ENCODE data around the gene ANO10. TPM values are rescaled to one million over a fixed set of nuclear protein-coding genes. Genes with fewer than 3 reads are reported as not detected.

ANO10 gene
- total RNA-seq, 1 experiment from 2014 or later: 26.6 TPM

DNA sequence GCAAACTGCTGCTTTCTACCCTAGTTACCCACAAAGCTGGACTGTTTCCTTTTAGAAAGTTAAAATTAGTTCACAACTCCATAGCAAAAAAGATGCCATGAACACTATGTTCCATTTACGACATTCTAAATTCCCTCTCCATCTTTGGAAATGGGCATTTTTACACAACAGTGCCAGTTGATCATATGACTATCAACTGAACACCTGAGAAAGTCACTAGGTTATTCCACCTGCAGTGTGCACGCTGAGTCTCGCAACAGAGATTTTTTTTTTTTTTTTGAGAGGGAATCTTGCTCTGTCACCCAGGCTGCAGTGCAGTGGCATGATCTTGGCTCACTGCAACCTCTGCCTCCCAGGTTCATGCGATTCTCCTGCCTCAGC is 215.2 kb downstream of the ANO10 start:
- Histone ChIP-seq H3K9me3 (ENCODE audit: control insufficient read depth, insufficient read depth, low read depth, low read length) (no peaks in the 10 kb centered on the region), H3K27me3 (ENCODE audit: control insufficient read depth, insufficient read depth, low read length) (no peaks in the 10 kb centered on the region), H3K4me3 (ENCODE audit: low read depth in 2 of 2, low read length in 2 of 2) (no peak overlapping the region), H3K36me3 (ENCODE audit: control insufficient read depth, insufficient read depth, low read length) (no peaks in the 10 kb centered on the region), H3K4me1 (ENCODE audit: control insufficient read depth, insufficient read depth, low read length) (no peaks in the 10 kb centered on the region), H3K27ac (ENCODE audit: low read length) (no peak overlapping the region)
- TF ChIP-seq SIN3A (IDR thresholded peaks at IDR 0.05; ENCODE audit: borderline replicate concordance, insufficient read depth, low read depth, low read length): no peak
- no peak for TF ChIP-seq REST (IDR thresholded peaks at IDR 0.05; ENCODE audit: insufficient read depth in 1 of 2, low read depth in 2 of 2, low read length in 1 of 2)
- TF ChIP-seq TCF7L2 (IDR thresholded peaks at IDR 0.05; ENCODE audit: low read depth, low read length): no peak
- TF ChIP-seq POLR2AphosphoS5 (IDR thresholded peaks at IDR 0.05; ENCODE audit: low read depth, low read length): no peak
- TF ChIP-seq, protein P1, sequence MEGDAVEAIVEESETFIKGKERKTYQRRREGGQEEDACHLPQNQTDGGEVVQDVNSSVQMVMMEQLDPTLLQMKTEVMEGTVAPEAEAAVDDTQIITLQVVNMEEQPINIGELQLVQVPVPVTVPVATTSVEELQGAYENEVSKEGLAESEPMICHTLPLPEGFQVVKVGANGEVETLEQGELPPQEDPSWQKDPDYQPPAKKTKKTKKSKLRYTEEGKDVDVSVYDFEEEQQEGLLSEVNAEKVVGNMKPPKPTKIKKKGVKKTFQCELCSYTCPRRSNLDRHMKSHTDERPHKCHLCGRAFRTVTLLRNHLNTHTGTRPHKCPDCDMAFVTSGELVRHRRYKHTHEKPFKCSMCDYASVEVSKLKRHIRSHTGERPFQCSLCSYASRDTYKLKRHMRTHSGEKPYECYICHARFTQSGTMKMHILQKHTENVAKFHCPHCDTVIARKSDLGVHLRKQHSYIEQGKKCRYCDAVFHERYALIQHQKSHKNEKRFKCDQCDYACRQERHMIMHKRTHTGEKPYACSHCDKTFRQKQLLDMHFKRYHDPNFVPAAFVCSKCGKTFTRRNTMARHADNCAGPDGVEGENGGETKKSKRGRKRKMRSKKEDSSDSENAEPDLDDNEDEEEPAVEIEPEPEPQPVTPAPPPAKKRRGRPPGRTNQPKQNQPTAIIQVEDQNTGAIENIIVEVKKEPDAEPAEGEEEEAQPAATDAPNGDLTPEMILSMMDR (IDR thresholded peaks at IDR 0.05): no peak
- DNase-seq (ENCODE audit: low read depth, low spot score): no peak
- BruUV-seq (replicated peaks): no TSS peak
- ChIA-PET POLR2A (no interaction called here), CTCF (no interaction called here)
- intact Hi-C loops (cut with micrococcal nuclease; ENCODE audit: unreplicated experiment) (no loop called here), in situ Hi-C loops (cut with HindIII; ENCODE audit: low pct_unique_long_range_greater_than_20kb, low sequenced_read_pairs) (no loop called here)
- no peak for ATAC-seq

GRCh38 chr3:43405888-43406642 is 215.7 kb downstream of the ANO10 start:
- BruUV-seq (replicated peaks): no TSS peak
- no peak for TF ChIP-seq SIN3A (IDR thresholded peaks at IDR 0.05; ENCODE audit: borderline replicate concordance, insufficient read depth, low read depth, low read length)
- TF ChIP-seq REST (IDR thresholded peaks at IDR 0.05; ENCODE audit: insufficient read depth in 1 of 2, low read depth in 2 of 2, low read length in 1 of 2): no peak
- no peak for TF ChIP-seq POLR2AphosphoS5 (IDR thresholded peaks at IDR 0.05; ENCODE audit: low read depth, low read length)
- TF ChIP-seq, protein P1 (IDR thresholded peaks at IDR 0.05): no peak
- no peak for TF ChIP-seq TCF7L2 (IDR thresholded peaks at IDR 0.05; ENCODE audit: low read depth, low read length)
- H3K27ac ChIP-seq (ENCODE audit: low read length): no peak overlapping the region
- H3K36me3 ChIP-seq (ENCODE audit: control insufficient read depth, insufficient read depth, low read length): no peaks in the 10 kb centered on the region
- no peaks in the 10 kb centered on the region for H3K27me3 ChIP-seq (ENCODE audit: control insufficient read depth, insufficient read depth, low read length)
- DNase-seq (ENCODE audit: low read depth, low spot score) (no peak), ATAC-seq (no peak)
- POLR2A ChIA-PET: no interaction called here
- H3K4me3 ChIP-seq (ENCODE audit: low read depth in 2 of 2, low read length in 2 of 2): no peak overlapping the region
- no peaks in the 10 kb centered on the region for H3K9me3 ChIP-seq (ENCODE audit: control insufficient read depth, insufficient read depth, low read depth, low read length)
- H3K4me1 ChIP-seq (ENCODE audit: control insufficient read depth, insufficient read depth, low read length): no peaks in the 10 kb centered on the region
- CTCF ChIA-PET: no interaction called here
- intact Hi-C loops (cut with micrococcal nuclease; ENCODE audit: unreplicated experiment) (no loop called here), in situ Hi-C loops (cut with HindIII; ENCODE audit: low pct_unique_long_range_greater_than_20kb, low sequenced_read_pairs) (no loop called here)

All from Panc1 (cell line).